Panc1 (cell line): Measurements from ENCODE around the gene SOX11. TPM values are rescaled to one million over a fixed set of nuclear protein-coding genes. Genes with fewer than 3 reads are reported as not detected.

ENCODE experiments used
- ATAC-seq: fragments of 200-7000 bp; cut with Tn5 transposase; 2 replicates; pipeline ENCODE4 v1.9.1; 2020; ENCODE audit warnings: mild to moderate bottlenecking, moderate library complexity
- BruUV-seq: library from RNA; stranded (reverse); fragments of 400-500 nt; replicated peaks from 2 replicates; lab custom pipeline; 2021; lab: Mats Ljungman, UMichigan
- CTCF ChIA-PET: fragments of 300-600 bp; sonication (Branson Sonifier 250); formaldehyde crosslinking; loops from one replicate; lab custom pipeline; 2022; ENCODE audit warnings: antibody characterized with exemption; lab: Charles Lee
- POLR2A ChIA-PET: fragments of 300-600 bp; sonication (Branson Sonifier 250); formaldehyde crosslinking; loops from one replicate; lab custom pipeline; 2022; ENCODE audit warnings: antibody characterized with exemption; lab: Charles Lee
- DNase-seq: peaks from one replicate; pipeline ENCODE4 v3.0.0-alpha.2; 2010; ENCODE audit warnings: low read depth, low spot score
- H3K27ac ChIP-seq: 2 replicates; pipeline ENCODE4 v1.5.1; 2011; ENCODE audit warnings: mild to moderate bottlenecking, low read length, inconsistent platforms
- H3K27me3 ChIP-seq: fragments of 200-500 bp; sonication (Bioruptor generic); 2 replicates; pipeline ENCODE4 v1.6.0; 2014; ENCODE audit warnings: low read length, inconsistent platforms; ENCODE audit not compliant: control insufficient read depth, insufficient read depth
- H3K36me3 ChIP-seq: fragments of 200-500 bp; sonication (Bioruptor generic); 2 replicates; pipeline ENCODE4 v1.5.1; 2014; ENCODE audit warnings: inconsistent platforms, mild to moderate bottlenecking, low read length, moderate library complexity; ENCODE audit not compliant: control insufficient read depth, insufficient read depth
- H3K4me1 ChIP-seq: 2 replicates; pipeline ENCODE4 v1.5.1; 2011; ENCODE audit warnings: inconsistent platforms, mild to moderate bottlenecking, low read length, moderate library complexity; ENCODE audit not compliant: control insufficient read depth, insufficient read depth
- H3K4me3 ChIP-seq, 2 experiments: 2 replicates each; pipeline ENCODE4 v1.5.1; 2011 to 2012; ENCODE audit warnings: low read depth in 2 of 2, low read length in 2 of 2, mild to moderate bottlenecking in 2 of 2, inconsistent platforms in 1 of 2, moderate library complexity in 1 of 2
- H3K9me3 ChIP-seq: fragments of 200-500 bp; sonication (Bioruptor generic); 2 replicates; pipeline ENCODE4 v1.5.1; 2014; ENCODE audit warnings: low read depth, mild to moderate bottlenecking, inconsistent platforms, low read length, moderate library complexity; ENCODE audit not compliant: control insufficient read depth, insufficient read depth
- CTCF ChIP-seq: fragments of 450-650 bp; IDR thresholded peaks from 2 replicates; pipeline ENCODE4 v1.5.1; 2017; ENCODE audit warnings: mild to moderate bottlenecking
- POLR2AphosphoS5 ChIP-seq: IDR thresholded peaks from 2 replicates; pipeline ENCODE4 v1.6.1; 2012; ENCODE audit warnings: mild to moderate bottlenecking, low read depth, low read length, moderate library complexity
- REST ChIP-seq, 2 experiments: IDR thresholded peaks; 2 replicates each; pipeline ENCODE4 v1.6.1; 2011 to 2012; ENCODE audit warnings: low read depth in 2 of 2, control low read depth in 1 of 2, low read length in 1 of 2, mild to moderate bottlenecking in 1 of 2, moderate library complexity in 1 of 2; ENCODE audit not compliant: insufficient read depth in 1 of 2
- SIN3A ChIP-seq: IDR thresholded peaks from 2 replicates; pipeline ENCODE4 v1.6.1; 2012; ENCODE audit warnings: low read depth, mild to moderate bottlenecking, low read length, moderate library complexity, borderline replicate concordance; ENCODE audit not compliant: insufficient read depth
- TCF7L2 ChIP-seq: IDR thresholded peaks from 2 replicates; pipeline ENCODE4 v1.6.1; 2011; ENCODE audit warnings: mild to moderate bottlenecking, low read depth, low read length, inconsistent platforms
- in situ Hi-C: cut with HindIII; loops from 2 replicates; pipeline ENCODE4 v1.10.0; 2016; ENCODE audit warnings: low sequenced_read_pairs, low pct_unique_long_range_greater_than_20kb
- intact Hi-C: fragments of 100-400 bp; cut with micrococcal nuclease; formaldehyde crosslinking; loops from one replicate; pipeline ENCODE4 v1.10.0; 2022; ENCODE audit not compliant: unreplicated experiment
- total RNA-seq: library from RNA; stranded (reverse); gene quantifications from one replicate; pipeline ENCODE4 v1.2.1, GENCODE V29; 2021; ENCODE audit not compliant: unreplicated experiment

The SOX11 gene
- total RNA-seq, 1 experiment from 2014 or later = not detected

- Histone ChIP-seq H3K9me3 (no peaks in the 10 kb centered on the region), H3K4me1 (no peaks in the 10 kb centered on the region), H3K4me3 (no peak overlapping the region), H3K27ac (no peak overlapping the region), H3K27me3 (no peaks in the 10 kb centered on the region), H3K36me3 (no peaks in the 10 kb centered on the region)
- ATAC-seq = no peak
- BruUV-seq = no TSS peak
- CTCF ChIA-PET = no interaction called here
- TF ChIP-seq CTCF (no peak), TCF7L2 (no peak), REST (IDR thresholded peaks at IDR 0.05; ENCODE audit: insufficient read depth in 1 of 2, low read depth in 2 of 2, low read length in 1 of 2) (no peak), SIN3A (no peak), POLR2AphosphoS5 (no peak)
- DNase-seq = no peak
- intact Hi-C loops (no loop called here), in situ Hi-C loops (no loop called here)
- POLR2A ChIA-PET = no interaction called here
These were observed 13.3 kb downstream of the SOX11 start for GRCh38 chr2:5705490-5705889.

- H3K36me3 ChIP-seq = no peaks in the 10 kb centered on the region
- no peak overlapping the region for H3K4me3 ChIP-seq
- BruUV-seq = no TSS peak
- TF ChIP-seq POLR2AphosphoS5 (no peak), TCF7L2 (no peak), SIN3A (no peak), REST (IDR thresholded peaks at IDR 0.05; ENCODE audit: insufficient read depth in 1 of 2, low read depth in 2 of 2, low read length in 1 of 2) (no peak), CTCF (no peak)
- H3K4me1 ChIP-seq = no peaks in the 10 kb centered on the region
- CTCF ChIA-PET = no interaction called here
- no peak for ATAC-seq
- no peaks in the 10 kb centered on the region for H3K9me3 ChIP-seq
- in situ Hi-C loops = no loop called here
- no peaks in the 10 kb centered on the region for H3K27me3 ChIP-seq
- intact Hi-C loops = no loop called here
- no peak for DNase-seq
- no peak overlapping the region for H3K27ac ChIP-seq
- POLR2A ChIA-PET = no interaction called here
These were observed 14.7 kb downstream of the SOX11 start for GRCh38 chr2:5706717-5707455.
